Measurements from ENCODE around the gene NEK7. TPM values are rescaled to one million over a fixed set of nuclear protein-coding genes. Genes with fewer than 3 reads are reported as not detected.

Gene NEK7
- total RNA-seq, 2 experiments from 2014 or later: 49.1 to 49.3 TPM

GRCh38 chr1:198153804-198154203, 3.0 kb upstream of the NEK7 start:
- peaks cover 5% of the 10 kb centered on the region for H3K27me3 Mint-ChIP-seq
- H3K36me3 Mint-ChIP-seq (ENCODE audit: low read depth): peaks cover 3% of the 10 kb centered on the region
- H3K9me3 Mint-ChIP-seq: no peaks in the 10 kb centered on the region
- H3K4me3 Mint-ChIP-seq: no peak overlapping the region
- H3K4me1 Mint-ChIP-seq: peaks cover 11% of the 10 kb centered on the region
- POLR2A ChIA-PET: no interaction called here
- DNase-seq: no peak
- CTCF ChIA-PET: interaction anchor here (0.6 to 1.2 kb wide), 4 partner anchors 34 to 106 kb away, joined by 3 read pairs; no protein-coding TSS in a partner anchor
- no peak overlapping the region for H3K27ac Mint-ChIP-seq

- H3K27ac Mint-ChIP-seq: no peak overlapping the region
- ChIA-PET CTCF (interaction anchor here (0.7 to 2.3 kb wide), 7 partner anchors 10 to 505 kb away, joined by 3 to 11 read pairs (median 4); no protein-coding TSS in a partner anchor), POLR2A (no interaction called here)
- no peak overlapping the region for H3K4me3 Mint-ChIP-seq
- H3K36me3 Mint-ChIP-seq (ENCODE audit: low read depth): peaks cover 3% of the 10 kb centered on the region
- no peak for DNase-seq
- peaks cover 21% of the 10 kb centered on the region for H3K4me1 Mint-ChIP-seq
- no peaks in the 10 kb centered on the region for H3K9me3 Mint-ChIP-seq
- peaks cover 1% of the 10 kb centered on the region for H3K27me3 Mint-ChIP-seq
These were observed 1.5 kb upstream of the NEK7 start for GRCh38 chr1:198155253-198155652.

- Mint-ChIP-seq H3K4me3 (peak overlapping the region; percentile 86), H3K27me3 (peaks cover 1% of the 10 kb centered on the region), H3K9me3 (no peaks in the 10 kb centered on the region), H3K27ac (peak overlapping the region; percentile 93), H3K4me1 (peaks cover 31% of the 10 kb centered on the region), H3K36me3 (ENCODE audit: low read depth) (peaks cover 3% of the 10 kb centered on the region)
- POLR2A ChIA-PET: interaction anchor here (0.6 kb wide), 3 partner anchors 13 to 501 kb away, joined by 3 to 12 read pairs (median 4); no protein-coding TSS in a partner anchor
- CTCF ChIA-PET: interaction anchor here (0.6 to 2.3 kb wide), 10 partner anchors 9 to 1023 kb away, joined by 3 to 11 read pairs (median 4); no protein-coding TSS in a partner anchor
- DNase-seq: peak; percentile 79
These were observed 570 bp upstream of the NEK7 start for GRCh38 chr1:198156111-198156744.

GRCh38 chr1:198157241-198157846, 546 bp downstream of the NEK7 start:
- no peaks in the 10 kb centered on the region for H3K27me3 Mint-ChIP-seq
- H3K4me3 Mint-ChIP-seq: peak overlapping the region; percentile 98
- H3K4me1 Mint-ChIP-seq: peaks cover 42% of the 10 kb centered on the region
- POLR2A ChIA-PET: interaction anchor here (0.6 kb wide), 1 partner anchor 464 kb away, joined by 3 read pairs; no protein-coding TSS in a partner anchor
- peak; percentile 87 for DNase-seq
- H3K36me3 Mint-ChIP-seq (ENCODE audit: low read depth): peaks cover 3% of the 10 kb centered on the region
- peak overlapping the region; percentile 99 for H3K27ac Mint-ChIP-seq
- no peaks in the 10 kb centered on the region for H3K9me3 Mint-ChIP-seq
- CTCF ChIA-PET: interaction anchor here (1.0 to 2.3 kb wide), 7 partner anchors 8 to 75 kb away, joined by 3 to 12 read pairs (median 8); no protein-coding TSS in a partner anchor

- peaks cover 47% of the 10 kb centered on the region for H3K4me1 Mint-ChIP-seq
- peak; percentile 37 for DNase-seq
- H3K36me3 Mint-ChIP-seq (ENCODE audit: low read depth): peaks cover 5% of the 10 kb centered on the region
- H3K4me3 Mint-ChIP-seq: peak overlapping the region; percentile 98
- H3K27me3 Mint-ChIP-seq: no peaks in the 10 kb centered on the region
- no peaks in the 10 kb centered on the region for H3K9me3 Mint-ChIP-seq
- ChIA-PET CTCF (interaction anchor here (1.0 to 1.6 kb wide), 4 partner anchors 10 to 75 kb away, joined by 3 to 12 read pairs (median 4); no protein-coding TSS in a partner anchor), POLR2A (no interaction called here)
- H3K27ac Mint-ChIP-seq: peak overlapping the region; percentile 99
These were observed 1.3 kb downstream of the NEK7 start for GRCh38 chr1:198157847-198158725.

GRCh38 chr1:198158735-198159589, 2.2 kb downstream of the NEK7 start:
- peak overlapping the region; percentile 98 for H3K4me3 Mint-ChIP-seq
- no peaks in the 10 kb centered on the region for H3K27me3 Mint-ChIP-seq
- peaks cover 5% of the 10 kb centered on the region for H3K36me3 Mint-ChIP-seq (ENCODE audit: low read depth)
- DNase-seq: peak; percentile 89
- POLR2A ChIA-PET: interaction anchor here (0.6 kb wide), 1 partner anchor 185 kb away, joined by 9 read pairs; no protein-coding TSS in a partner anchor
- CTCF ChIA-PET: interaction anchor here (0.7 to 1.6 kb wide), 6 partner anchors 9 to 74 kb away, joined by 3 to 12 read pairs (median 3); no protein-coding TSS in a partner anchor
- no peaks in the 10 kb centered on the region for H3K9me3 Mint-ChIP-seq
- H3K4me1 Mint-ChIP-seq: peaks cover 48% of the 10 kb centered on the region
- peak overlapping the region; percentile 99 for H3K27ac Mint-ChIP-seq

GRCh38 chr1:198160222-198160621, 3.4 kb downstream of the NEK7 start:
- H3K27ac Mint-ChIP-seq: no peak overlapping the region
- H3K36me3 Mint-ChIP-seq (ENCODE audit: low read depth): peaks cover 9% of the 10 kb centered on the region
- no peak for DNase-seq
- ChIA-PET CTCF (interaction anchor here (1.5 kb wide), 1 partner anchor 20 kb away, joined by 3 read pairs; no protein-coding TSS in a partner anchor), POLR2A (no interaction called here)
- H3K27me3 Mint-ChIP-seq: no peaks in the 10 kb centered on the region
- no peaks in the 10 kb centered on the region for H3K9me3 Mint-ChIP-seq
- peak overlapping the region; percentile 29 for H3K4me3 Mint-ChIP-seq
- peaks cover 58% of the 10 kb centered on the region for H3K4me1 Mint-ChIP-seq

GRCh38 chr1:198160946-198161614, 4.3 kb downstream of the NEK7 start:
- H3K36me3 Mint-ChIP-seq (ENCODE audit: low read depth): peaks cover 9% of the 10 kb centered on the region
- DNase-seq: no peak
- ChIA-PET POLR2A (no interaction called here), CTCF (interaction anchor here (0.6 to 1.2 kb wide), 2 partner anchors 12 to 191 kb away, joined by 3 read pairs; no protein-coding TSS in a partner anchor)
- H3K4me3 Mint-ChIP-seq: no peak overlapping the region
- H3K4me1 Mint-ChIP-seq: peaks cover 61% of the 10 kb centered on the region
- H3K27ac Mint-ChIP-seq: no peak overlapping the region
- H3K9me3 Mint-ChIP-seq: no peaks in the 10 kb centered on the region
- H3K27me3 Mint-ChIP-seq: no peaks in the 10 kb centered on the region

- Mint-ChIP-seq H3K9me3 (no peaks in the 10 kb centered on the region), H3K4me1 (peaks cover 64% of the 10 kb centered on the region), H3K27ac (peak overlapping the region; percentile 38), H3K27me3 (no peaks in the 10 kb centered on the region), H3K36me3 (ENCODE audit: low read depth) (peaks cover 12% of the 10 kb centered on the region), H3K4me3 (no peak overlapping the region)
- no peak for DNase-seq
- CTCF ChIA-PET: interaction anchor here (0.6 to 1.2 kb wide), 3 partner anchors 11 to 190 kb away, joined by 3 read pairs; no protein-coding TSS in a partner anchor
- POLR2A ChIA-PET: interaction anchor here (0.6 kb wide), 1 partner anchor 569 kb away, joined by 5 read pairs; no protein-coding TSS in a partner anchor
These were observed 4.9 kb downstream of the NEK7 start for GRCh38 chr1:198161718-198162090.

GRCh38 chr1:198162091-198162767, 5.4 kb downstream of the NEK7 start:
- Mint-ChIP-seq H3K27ac (peak overlapping the region; percentile 43), H3K36me3 (ENCODE audit: low read depth) (peaks cover 12% of the 10 kb centered on the region), H3K4me3 (no peak overlapping the region), H3K4me1 (peaks cover 69% of the 10 kb centered on the region), H3K9me3 (no peaks in the 10 kb centered on the region), H3K27me3 (no peaks in the 10 kb centered on the region)
- CTCF ChIA-PET: interaction anchor here (0.6 kb wide), 2 partner anchors 38 to 190 kb away, joined by 3 read pairs; no protein-coding TSS in a partner anchor
- POLR2A ChIA-PET: interaction anchor here (0.6 kb wide), 1 partner anchor 569 kb away, joined by 5 read pairs; no protein-coding TSS in a partner anchor
- DNase-seq: no peak
